Ramos (cell line): ENCODE results near the gene MGRN1.

Experiments used
- in situ Hi-C: fragments of 300-500 bp; cut with MboI; formaldehyde crosslinking; loops from one replicate; pipeline ENCODE4 v1.14.3; 2022; ENCODE audit warnings: low sequenced_read_pairs; ENCODE audit not compliant: unreplicated experiment

MGRN1 gene

DNA sequence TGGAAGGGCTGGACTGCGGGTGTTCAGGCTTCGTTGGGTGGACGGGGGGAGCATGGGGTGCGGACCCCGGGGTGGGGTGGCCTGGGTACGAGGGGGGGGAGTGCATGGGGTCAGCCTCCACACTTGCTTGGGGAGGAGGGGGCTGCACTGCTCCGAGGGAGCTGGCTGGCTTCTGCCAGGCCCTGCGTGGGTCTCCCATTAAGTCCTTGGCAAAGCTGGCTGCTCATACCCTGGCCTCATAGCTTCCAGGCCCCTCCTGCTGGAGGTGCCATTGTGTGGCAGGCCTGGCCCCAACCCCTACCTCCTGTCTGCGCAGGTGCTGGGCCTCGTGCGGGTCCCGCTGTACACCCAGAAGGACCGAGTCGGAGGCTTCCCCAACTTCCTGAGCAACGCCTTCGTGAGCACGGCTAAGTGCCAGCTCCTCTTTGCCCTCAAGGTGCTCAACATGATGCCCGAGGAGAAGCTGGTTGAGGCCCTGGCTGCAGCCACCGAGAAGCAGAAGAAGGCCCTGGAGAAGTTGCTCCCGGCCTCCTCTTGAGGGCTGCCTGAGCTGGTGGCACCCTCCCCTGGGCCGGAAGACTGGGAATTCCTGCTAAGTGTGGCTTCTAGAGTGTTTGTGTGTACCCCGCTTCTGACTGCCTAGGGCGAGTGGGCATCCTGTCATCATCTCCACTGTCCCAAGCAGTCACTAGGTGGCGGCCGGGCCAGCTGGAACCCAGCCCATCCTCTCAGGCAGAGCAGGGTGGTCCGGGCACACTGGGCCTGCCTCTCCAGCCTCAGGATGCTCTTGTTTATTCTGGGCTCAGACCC, 70.2 kb downstream of the MGRN1 start:
- in situ Hi-C loops = no loop called here

DNA sequence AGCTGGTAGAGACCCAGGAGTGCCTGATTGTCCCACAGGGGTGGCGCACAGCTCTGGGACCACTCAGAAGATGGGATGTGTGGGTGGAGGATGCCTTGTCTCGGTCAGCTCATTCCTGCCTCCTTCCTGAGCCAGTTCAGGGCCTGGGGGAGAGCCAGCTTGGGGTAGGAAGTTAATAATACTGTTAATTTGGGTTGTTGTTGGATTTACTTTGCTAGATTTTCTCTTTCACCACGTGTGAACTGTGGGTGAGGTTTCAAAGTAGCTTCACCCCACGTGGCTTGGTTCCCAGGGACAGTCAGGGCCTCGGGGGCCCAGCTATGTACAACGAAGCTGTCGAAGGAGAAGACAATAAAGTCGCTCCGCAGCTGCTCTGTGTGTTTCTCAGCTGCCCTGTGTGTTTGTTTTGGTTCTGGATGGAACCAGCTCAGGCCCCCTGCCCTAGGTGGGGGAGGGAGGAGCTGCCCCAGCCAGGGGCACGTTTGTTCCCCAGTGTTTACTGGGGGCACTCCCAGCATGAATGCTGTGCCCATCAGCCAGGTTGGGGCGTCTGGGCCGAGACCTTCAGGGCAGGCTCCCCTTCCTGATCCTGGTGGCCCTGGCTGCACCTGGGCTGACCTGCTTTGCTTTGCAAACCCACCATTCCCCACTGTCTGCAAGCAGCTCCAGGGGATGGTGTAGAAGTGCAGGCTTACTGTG, 71.0 kb downstream of the MGRN1 start:
- in situ Hi-C loops = no loop called here

GRCh38 chr16:4696172-4696904, 71.7 kb downstream of the MGRN1 start:
- in situ Hi-C loops = no loop called here

GRCh38 chr16:4696905-4697847, 72.5 kb downstream of the MGRN1 start:
- in situ Hi-C loops = no loop called here

DNA sequence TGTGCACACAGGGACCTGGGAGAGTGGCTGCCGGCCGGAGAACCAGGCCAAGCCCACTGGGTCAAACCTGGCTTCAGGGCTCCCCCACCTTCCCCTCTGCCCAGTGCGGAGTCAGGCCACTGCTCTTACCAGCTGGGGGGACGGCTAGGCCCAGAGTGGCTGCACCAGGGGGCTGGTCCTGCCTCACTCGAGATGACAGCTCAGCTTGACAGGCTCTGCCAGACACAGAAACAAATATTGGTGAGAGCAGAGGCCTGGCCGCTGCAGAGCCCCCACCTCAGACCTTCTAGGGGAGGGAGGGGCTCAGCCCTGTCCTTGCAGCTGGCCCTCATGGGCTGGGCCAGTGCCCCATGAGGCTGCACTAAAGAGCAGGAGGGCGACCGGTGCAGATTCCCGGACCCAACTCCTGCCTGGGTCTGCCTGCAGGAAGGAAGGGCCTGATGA, 73.2 kb downstream of the MGRN1 start:
- in situ Hi-C loops = no loop called here

GRCh38 chr16:4698321-4699045, 73.9 kb downstream of the MGRN1 start:
- in situ Hi-C loops = no loop called here

GRCh38 chr16:4699046-4699556, 74.5 kb downstream of the MGRN1 start:
- in situ Hi-C loops = no loop called here

DNA sequence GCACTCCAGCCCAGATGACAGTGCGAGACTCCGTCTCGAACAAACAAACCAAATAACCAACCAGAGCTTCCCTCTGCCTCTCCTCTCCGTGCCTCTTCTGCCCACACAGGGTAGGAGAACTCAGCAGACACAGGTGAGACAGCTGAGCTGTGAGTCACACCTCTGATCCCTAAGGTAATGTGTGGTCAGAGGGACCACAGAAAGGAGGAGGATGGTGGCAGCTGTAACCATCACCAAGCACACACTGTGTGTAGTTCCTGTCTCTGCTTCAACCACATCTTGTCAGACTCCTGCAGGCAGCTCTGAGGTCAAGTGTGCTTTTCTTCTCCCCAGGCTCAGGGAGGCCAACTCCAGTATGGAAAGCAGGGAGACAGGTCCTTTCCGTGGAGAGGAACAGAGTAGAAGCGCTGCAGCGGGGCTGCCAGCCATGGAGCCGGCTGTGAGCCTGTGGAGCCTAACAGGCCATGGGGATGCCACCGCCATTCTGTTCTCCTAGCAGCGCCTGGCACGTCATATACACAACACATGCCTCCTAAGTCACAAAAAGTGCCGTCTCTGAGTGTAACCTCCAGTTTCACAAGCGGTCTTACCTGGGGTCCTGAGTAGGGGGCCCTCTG, 75.9 kb downstream of the MGRN1 start:
- in situ Hi-C loops = no loop called here

DNA sequence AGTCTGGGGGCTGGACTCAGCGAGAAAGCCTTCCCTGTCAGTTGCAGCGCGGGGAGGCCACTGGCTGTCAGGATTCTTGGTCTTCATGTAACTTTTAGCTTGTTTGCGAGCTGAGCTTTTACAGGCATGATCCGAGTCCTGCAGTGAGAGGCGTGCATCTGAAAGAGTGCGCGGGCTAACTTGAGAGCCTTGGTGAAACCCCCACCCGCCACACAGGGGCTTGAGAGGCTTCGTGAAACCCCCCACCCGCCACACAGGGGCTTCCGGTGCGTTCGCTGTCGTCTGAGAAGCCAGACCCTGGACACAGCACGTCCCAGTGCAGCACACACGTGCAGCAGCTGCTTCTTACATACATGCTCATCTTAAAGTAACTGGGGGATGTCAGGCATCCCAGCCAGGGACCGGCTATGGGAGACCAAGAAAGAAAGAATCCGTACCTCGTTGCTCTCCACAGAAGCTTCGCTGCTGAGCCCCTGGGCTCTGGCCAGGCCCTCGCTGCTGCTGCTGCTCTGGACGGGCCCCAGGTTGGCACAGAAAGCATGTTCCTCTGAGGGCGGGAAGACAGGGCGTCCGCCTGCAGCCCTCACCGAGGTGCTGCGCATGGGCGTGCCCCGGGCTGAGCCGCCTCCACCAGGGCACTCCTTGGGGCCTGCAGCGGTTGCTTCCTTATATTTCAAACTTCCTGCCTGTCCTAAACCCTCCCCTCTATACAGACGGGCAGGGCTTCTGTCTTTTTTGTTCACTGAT, 76.5 kb downstream of the MGRN1 start:
- in situ Hi-C loops = no loop called here

- in situ Hi-C loops = no loop called here
Measured at GRCh38 chr16:4701791-4702465, 77.3 kb downstream of the MGRN1 start.

GRCh38 chr16:4702466-4702808, 77.8 kb downstream of the MGRN1 start:
- in situ Hi-C loops = no loop called here

GRCh38 chr16:4703906-4704305, 79.3 kb downstream of the MGRN1 start:
- in situ Hi-C loops = no loop called here

GRCh38 chr16:4704491-4704890, 79.9 kb downstream of the MGRN1 start:
- in situ Hi-C loops = no loop called here

GRCh38 chr16:4704913-4705312, 80.3 kb downstream of the MGRN1 start:
- in situ Hi-C loops = no loop called here

GRCh38 chr16:4706871-4707270, 82.2 kb downstream of the MGRN1 start:
- in situ Hi-C loops = no loop called here

DNA sequence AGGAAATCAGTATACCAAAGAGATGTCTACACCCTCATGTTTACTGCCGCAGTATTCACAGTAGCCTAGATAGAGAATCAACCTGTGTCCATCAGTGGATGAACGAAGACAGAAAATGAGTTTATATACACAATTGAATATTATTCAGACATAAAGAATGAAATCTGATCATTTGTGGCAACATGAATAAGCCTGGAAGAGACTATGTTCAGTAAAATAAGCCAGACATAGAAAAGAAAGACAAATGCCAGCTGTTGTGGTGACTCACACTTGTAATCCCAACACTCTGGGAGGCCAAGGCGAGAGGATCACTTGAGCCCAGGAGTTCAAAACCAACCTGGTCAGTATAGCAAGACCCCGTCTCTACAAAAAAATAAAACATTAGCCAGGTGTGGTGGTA, 84.9 kb downstream of the MGRN1 start:
- in situ Hi-C loops = no loop called here

- in situ Hi-C loops = loop anchor here (10.0 kb wide), 1 partner anchor 231 kb away; no protein-coding TSS in a partner anchor
Measured at GRCh38 chr16:4713663-4714501, 89.3 kb downstream of the MGRN1 start.
